Measurements from ENCODE around the gene CHKA. TPM values are rescaled to one million over a fixed set of nuclear protein-coding genes. Genes with fewer than 3 reads are reported as not detected.
A peak's percentile ranks its signal among the peaks of the same experiment; 100 is the strongest.

Gene CHKA
- total RNA-seq, 2 experiments from 2014 or later = 8.1 to 9.2 TPM

GRCh38 chr11:68016904-68017817 lies 104.0 kb downstream of the CHKA start:
- POLR2A ChIA-PET = no interaction called here
- H3K27me3 Mint-ChIP-seq = peaks cover 3% of the 10 kb centered on the region
- no peak overlapping the region for H3K27ac Mint-ChIP-seq
- ATAC-seq (ENCODE audit: low read depth) (no peak), DNase-seq (no peak)
- no peaks in the 10 kb centered on the region for H3K36me3 Mint-ChIP-seq
- H3K4me1 Mint-ChIP-seq = no peaks in the 10 kb centered on the region
- no peaks in the 10 kb centered on the region for H3K9me3 Mint-ChIP-seq
- H3K4me3 Mint-ChIP-seq = no peak overlapping the region

GRCh38 chr11:68016161-68016903 lies 104.9 kb downstream of the CHKA start:
- no peaks in the 10 kb centered on the region for H3K4me1 Mint-ChIP-seq
- ATAC-seq (ENCODE audit: low read depth) = no peak
- POLR2A ChIA-PET = no interaction called here
- DNase-seq = no peak
- no peak overlapping the region for H3K4me3 Mint-ChIP-seq
- H3K9me3 Mint-ChIP-seq = no peaks in the 10 kb centered on the region
- peaks cover 3% of the 10 kb centered on the region for H3K27me3 Mint-ChIP-seq
- no peaks in the 10 kb centered on the region for H3K36me3 Mint-ChIP-seq
- no peak overlapping the region for H3K27ac Mint-ChIP-seq

DNA sequence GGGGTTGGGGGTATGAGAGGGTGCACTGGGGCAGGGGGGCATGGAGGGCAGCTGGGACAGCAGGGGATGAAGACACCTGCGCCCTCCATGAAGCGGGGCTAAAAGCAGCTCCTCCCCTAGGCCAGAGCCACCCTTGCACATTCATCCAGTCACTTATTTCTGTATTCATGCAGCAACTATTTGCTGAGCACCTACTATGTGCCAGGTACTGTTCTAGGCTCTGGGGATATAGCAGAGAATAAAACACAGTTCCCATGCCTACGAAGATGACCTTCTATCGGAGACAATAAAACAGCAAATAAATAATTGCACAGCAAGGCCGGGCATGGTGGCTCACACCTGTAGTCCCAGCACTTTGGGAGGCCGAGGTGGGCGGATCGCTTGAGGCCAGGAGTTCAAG lies 105.7 kb downstream of the CHKA start:
- POLR2A ChIA-PET = no interaction called here
- no peak for ATAC-seq (ENCODE audit: low read depth)
- no peak for DNase-seq
- Mint-ChIP-seq H3K4me3 (no peak overlapping the region), H3K27ac (no peak overlapping the region), H3K27me3 (peaks cover 3% of the 10 kb centered on the region), H3K9me3 (no peaks in the 10 kb centered on the region), H3K36me3 (no peaks in the 10 kb centered on the region), H3K4me1 (no peaks in the 10 kb centered on the region)

GRCh38 chr11:68014947-68015447 lies 106.2 kb downstream of the CHKA start:
- H3K9me3 Mint-ChIP-seq = no peaks in the 10 kb centered on the region
- H3K4me1 Mint-ChIP-seq = peaks cover 1% of the 10 kb centered on the region
- ATAC-seq (ENCODE audit: low read depth) (no peak), DNase-seq (no peak)
- POLR2A ChIA-PET = no interaction called here
- peaks cover 3% of the 10 kb centered on the region for H3K27me3 Mint-ChIP-seq
- H3K27ac Mint-ChIP-seq = no peak overlapping the region
- no peaks in the 10 kb centered on the region for H3K36me3 Mint-ChIP-seq
- H3K4me3 Mint-ChIP-seq = no peak overlapping the region

DNA sequence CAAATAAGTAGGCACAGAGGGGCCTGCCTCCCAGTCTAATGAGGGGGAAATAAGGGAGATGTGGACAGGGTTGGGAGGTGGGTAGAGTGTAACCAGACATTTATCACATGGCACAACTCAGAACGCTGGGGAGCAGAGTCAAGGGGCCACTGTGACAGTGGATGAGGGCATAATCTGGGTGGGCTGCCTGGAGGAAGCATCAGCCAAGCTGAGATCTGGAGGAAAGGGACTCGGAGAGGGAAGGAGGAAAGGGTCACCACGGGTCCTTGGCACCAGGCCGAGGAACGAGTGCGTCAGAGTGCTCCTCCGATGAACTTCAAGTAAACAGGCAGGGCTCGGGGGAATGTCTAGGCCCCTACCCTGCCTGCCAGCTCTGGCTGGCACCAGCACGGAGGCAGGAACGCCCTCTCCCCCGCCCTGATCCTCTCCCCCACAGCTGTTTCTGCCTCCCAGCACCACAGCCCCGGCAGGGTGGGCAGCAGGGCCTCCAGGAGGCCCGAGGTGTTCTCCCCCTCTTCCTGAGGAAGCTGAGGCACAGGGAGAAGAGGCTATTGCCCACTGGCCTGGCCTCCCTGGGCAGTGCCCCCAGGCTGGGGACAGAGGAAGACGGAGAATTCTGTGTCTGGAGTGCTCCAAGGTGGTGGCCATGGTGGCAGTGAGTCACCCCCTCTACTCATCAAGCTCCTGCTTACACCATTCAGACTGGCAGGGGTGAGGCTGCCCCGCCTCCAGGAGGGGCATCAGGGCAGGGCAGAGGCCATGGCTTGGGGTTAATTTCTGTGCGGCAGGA lies 106.8 kb downstream of the CHKA start:
- POLR2A ChIA-PET = no interaction called here
- Mint-ChIP-seq H3K27me3 (peaks cover 3% of the 10 kb centered on the region), H3K4me1 (peaks cover 7% of the 10 kb centered on the region), H3K36me3 (no peaks in the 10 kb centered on the region), H3K27ac (no peak overlapping the region), H3K9me3 (no peaks in the 10 kb centered on the region), H3K4me3 (no peak overlapping the region)
- DNase-seq (no peak), ATAC-seq (ENCODE audit: low read depth) (peak; percentile 23)

- no peak overlapping the region for H3K27ac Mint-ChIP-seq
- POLR2A ChIA-PET = no interaction called here
- H3K36me3 Mint-ChIP-seq = no peaks in the 10 kb centered on the region
These were observed 107.5 kb downstream of the CHKA start for GRCh38 chr11:68013611-68014156.

GRCh38 chr11:68012843-68013610 lies 108.2 kb downstream of the CHKA start:
- POLR2A ChIA-PET = no interaction called here
- Mint-ChIP-seq H3K27ac (no peak overlapping the region), H3K9me3 (no peaks in the 10 kb centered on the region), H3K27me3 (peaks cover 3% of the 10 kb centered on the region), H3K4me3 (no peak overlapping the region), H3K36me3 (no peaks in the 10 kb centered on the region), H3K4me1 (peaks cover 13% of the 10 kb centered on the region)
- ATAC-seq (ENCODE audit: low read depth) (no peak), DNase-seq (no peak)

More at GRCh38 chr11:68013611-68014156, 107.5 kb downstream of the CHKA start:
- no peaks in the 10 kb centered on the region for H3K9me3 Mint-ChIP-seq
- ATAC-seq (ENCODE audit: low read depth) = no peak
- peaks cover 12% of the 10 kb centered on the region for H3K4me1 Mint-ChIP-seq
- DNase-seq = no peak
- H3K4me3 Mint-ChIP-seq = no peak overlapping the region
- H3K27me3 Mint-ChIP-seq = peaks cover 3% of the 10 kb centered on the region

- Mint-ChIP-seq H3K27ac (no peak overlapping the region), H3K4me1 (peaks cover 13% of the 10 kb centered on the region), H3K9me3 (no peaks in the 10 kb centered on the region), H3K36me3 (no peaks in the 10 kb centered on the region), H3K27me3 (peaks cover 3% of the 10 kb centered on the region), H3K4me3 (no peak overlapping the region)
- POLR2A ChIA-PET = no interaction called here
- no peak for DNase-seq
- no peak for ATAC-seq (ENCODE audit: low read depth)
These were observed 108.9 kb downstream of the CHKA start for GRCh38 chr11:68012044-68012842.

DNA sequence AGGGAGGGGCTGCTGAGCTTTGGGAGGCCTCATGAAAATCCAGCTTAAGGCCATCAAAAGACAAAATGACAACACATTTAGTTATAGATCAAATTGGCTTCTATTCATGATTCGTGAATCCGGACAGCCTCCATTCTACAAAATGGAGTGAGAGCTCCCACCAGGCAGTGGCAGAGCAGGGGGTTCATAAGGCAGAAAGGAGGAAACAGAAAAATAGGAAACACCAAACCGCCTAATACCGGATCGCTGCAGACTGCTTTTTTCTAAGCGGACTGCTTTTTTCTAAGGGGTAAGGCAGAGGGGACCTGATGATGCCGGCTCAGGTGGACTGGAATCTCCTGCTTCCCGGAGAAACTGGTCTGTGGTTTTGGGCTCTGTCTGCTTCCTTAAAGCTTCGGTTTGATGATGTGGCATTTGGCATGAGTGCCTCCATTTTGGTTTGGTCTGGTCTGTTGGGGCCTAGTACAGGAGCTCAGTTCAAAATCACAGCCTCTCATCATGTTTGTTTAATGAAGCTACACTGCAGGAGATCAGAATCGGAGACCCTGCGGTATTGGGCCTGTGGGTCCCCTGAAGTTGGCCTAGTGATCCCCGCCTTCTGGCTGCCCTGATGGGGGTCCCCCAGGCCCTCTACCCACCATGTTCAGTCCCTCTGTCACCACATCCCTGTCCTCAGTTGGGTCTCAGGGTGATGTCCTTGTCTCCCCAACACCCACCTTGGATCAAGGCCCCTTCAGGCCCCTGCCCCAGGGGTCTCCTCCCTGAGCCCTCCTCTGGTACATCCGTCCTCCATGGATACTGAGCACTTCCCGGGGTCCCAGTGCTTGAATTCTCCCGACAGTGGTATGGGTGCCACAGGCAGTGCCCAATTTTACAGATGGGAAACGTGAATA lies 109.9 kb downstream of the CHKA start:
- H3K4me1 Mint-ChIP-seq = peaks cover 13% of the 10 kb centered on the region
- H3K9me3 Mint-ChIP-seq = no peaks in the 10 kb centered on the region
- H3K36me3 Mint-ChIP-seq = no peaks in the 10 kb centered on the region
- DNase-seq = no peak
- no peak overlapping the region for H3K4me3 Mint-ChIP-seq
- no peak for ATAC-seq (ENCODE audit: low read depth)
- POLR2A ChIA-PET = no interaction called here
- peaks cover 3% of the 10 kb centered on the region for H3K27me3 Mint-ChIP-seq
- H3K27ac Mint-ChIP-seq = no peak overlapping the region

GRCh38 chr11:68010090-68011041 lies 110.8 kb downstream of the CHKA start, which contains the start of gene ALDH3B1:
ALDH3B1 (plus strand) TSS chr11:68010327; CDS start chr11:68015298, 4,971 bp downstream.
- peak within 1 kb of the TSS; percentile 33 for H3K27ac Mint-ChIP-seq
- no peak within 1 kb of the TSS for H3K4me3 Mint-ChIP-seq
- POLR2A ChIA-PET = no interaction called here
- no peaks in the 10 kb centered on the region for H3K36me3 Mint-ChIP-seq
- peaks cover 3% of the 10 kb centered on the region for H3K27me3 Mint-ChIP-seq
- no peaks in the 10 kb centered on the region for H3K9me3 Mint-ChIP-seq
- DNase-seq = no peak
- peaks cover 13% of the 10 kb centered on the region for H3K4me1 Mint-ChIP-seq
- ATAC-seq (ENCODE audit: low read depth) = peak; percentile 24

Measured in activated naive CD8-positive, alpha-beta T cell treated with anti-CD3 and anti-CD28 coated beads, Interleukin-2, amount 10 ng/mL, durations not matched to agents 7 days and 5 days (primary cell).